Measurements from ENCODE around the gene WNT3.

GRCh38 chr17:46764000-46764708, 54.3 kb downstream of the WNT3 start:
- no peak for TF ChIP-seq YY1 (IDR thresholded peaks at IDR 0.05; ENCODE audit: insufficient read depth, insufficient read length)
- TF ChIP-seq ZNF274 (IDR thresholded peaks at IDR 0.05; ENCODE audit: low read depth, low read length) = no peak
- TF ChIP-seq SUZ12 (IDR thresholded peaks at IDR 0.05; ENCODE audit: extremely low read depth, insufficient read depth, insufficient read length) = no peak
